C4-2B (cell line): Measurements from ENCODE around the gene FGFR3.

Experiments used
- CTCF ChIP-seq: fragments of 450-650 bp; conservative IDR thresholded peaks from 2 replicates; pipeline ENCODE4 v1.5.1; 2017; ENCODE audit warnings: mild to moderate bottlenecking
- ZFX ChIP-seq: fragments of 450-650 bp; IDR thresholded peaks from 2 replicates; pipeline ENCODE4 v1.6.1; 2017

GRCh38 chr4:1851160-1851559 is 58.1 kb downstream of the FGFR3 start:
- TF ChIP-seq CTCF (no peak), ZFX (no peak)
